Measurements from ENCODE around the gene IGSF6.
A peak's percentile ranks its signal among the peaks of the same experiment; 100 is the strongest.
"Not testable (repeated sequence)": the region's sequence is repeated elsewhere in the genome, so short reads cannot be mapped to it uniquely, and the experiment has no call there.

IGSF6 gene

DNA sequence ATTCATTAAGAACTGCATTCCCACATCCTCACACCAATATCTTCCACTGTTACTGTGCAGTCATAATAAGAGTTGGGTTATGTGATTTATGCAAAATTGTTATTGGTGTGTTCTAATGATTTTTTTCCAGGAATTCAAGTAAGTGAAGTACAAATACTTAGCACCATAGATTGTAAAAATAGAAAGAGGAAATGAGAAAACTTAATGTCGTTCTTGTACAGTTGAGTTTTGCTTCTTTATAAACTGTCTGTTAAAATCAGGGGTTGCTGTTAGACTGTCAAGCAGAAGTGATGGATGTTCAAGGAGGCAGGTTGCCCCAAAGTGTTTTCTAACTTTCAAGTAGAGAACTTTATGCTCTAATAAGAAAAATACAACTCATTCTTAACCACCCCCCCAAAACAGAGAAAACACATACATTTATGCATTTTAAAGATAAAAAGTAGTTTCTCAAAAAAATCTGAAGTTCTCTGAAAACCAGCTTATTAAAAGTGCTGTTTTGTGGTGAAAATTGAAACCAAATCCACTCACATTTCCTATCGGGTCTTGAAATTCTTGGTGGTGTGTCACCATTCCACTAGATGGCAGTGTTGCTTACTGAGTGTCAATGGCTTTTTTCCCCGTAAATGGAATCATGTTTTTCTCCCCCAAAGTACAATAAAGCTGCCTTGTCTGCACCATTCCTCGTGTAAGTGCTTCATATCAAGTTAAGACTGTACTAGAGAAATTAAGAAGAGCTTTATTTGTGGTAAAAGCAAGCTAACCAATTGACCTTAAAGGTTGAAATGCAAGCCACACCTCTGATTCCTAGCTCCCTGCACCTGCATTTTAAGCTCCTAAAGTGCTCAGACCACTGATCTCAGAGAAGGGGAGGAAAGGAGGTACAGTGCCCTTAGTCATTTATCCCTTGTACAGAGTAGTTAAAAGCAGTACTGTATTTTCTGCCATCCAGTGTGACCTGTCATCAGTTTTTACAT is 4.7 kb upstream of the IGSF6 start:
- in situ Hi-C loops (cut with MboI; ENCODE audit: low pct_unique_long_range_greater_than_20kb, low sequenced_read_pairs): no loop called here
- peak; percentile 75 for DNase-seq

GRCh38 chr16:21654881-21655280 is 2.5 kb upstream of the IGSF6 start:
- DNase-seq: no peak
- in situ Hi-C loops (cut with MboI; ENCODE audit: low pct_unique_long_range_greater_than_20kb, low sequenced_read_pairs): no loop called here

DNA sequence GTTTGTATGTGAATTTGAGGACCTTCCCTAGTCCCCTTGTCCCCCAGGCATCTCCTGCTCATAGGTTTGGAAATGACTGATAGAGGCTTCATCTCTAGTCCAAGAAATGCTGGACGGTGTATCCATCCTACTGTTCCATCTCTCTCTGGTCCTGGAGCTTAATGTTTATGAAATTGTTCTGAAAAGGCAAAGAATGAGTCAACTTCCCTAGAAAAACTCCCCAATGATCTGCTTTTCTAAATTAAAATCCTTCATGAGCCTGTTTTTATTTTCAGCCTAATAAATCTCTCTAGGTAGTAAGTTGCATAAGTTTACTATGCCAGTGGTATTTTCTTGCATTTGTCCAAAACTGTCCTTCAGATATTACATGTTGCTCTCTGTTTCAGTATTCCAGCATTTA is 2.1 kb upstream of the IGSF6 start:
- in situ Hi-C loops (cut with MboI; ENCODE audit: low pct_unique_long_range_greater_than_20kb, low sequenced_read_pairs): no loop called here
- no peak for DNase-seq

- in situ Hi-C loops (cut with MboI; ENCODE audit: low pct_unique_long_range_greater_than_20kb, low sequenced_read_pairs): no loop called here
- DNase-seq: no peak
These were observed 1.2 kb upstream of the IGSF6 start for GRCh38 chr16:21653571-21653970.

GRCh38 chr16:21651515-21651914 is 893 bp downstream of the IGSF6 start:
- DNase-seq: no peak
- in situ Hi-C loops (cut with MboI; ENCODE audit: low pct_unique_long_range_greater_than_20kb, low sequenced_read_pairs): no loop called here

DNA sequence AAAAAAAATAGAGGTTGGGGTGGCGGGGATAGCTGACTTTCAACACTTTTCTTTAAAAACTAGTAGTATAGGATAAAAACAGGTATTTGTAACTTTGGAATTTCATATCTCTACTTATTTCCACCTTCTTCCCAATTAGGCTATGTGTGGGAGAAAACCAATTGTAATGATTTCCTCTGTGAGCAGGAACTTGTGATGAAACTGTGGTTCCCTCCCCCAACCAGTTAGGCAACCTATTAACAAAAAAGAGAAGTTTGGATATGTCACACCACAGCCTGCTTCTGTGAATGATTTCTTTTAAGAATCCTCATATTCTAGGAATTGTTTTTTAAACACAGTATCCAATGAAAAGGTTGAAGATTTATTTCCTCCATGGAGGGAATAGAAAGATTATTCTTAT is 1.9 kb downstream of the IGSF6 start:
- peak; percentile 87 for DNase-seq
- in situ Hi-C loops (cut with MboI; ENCODE audit: low pct_unique_long_range_greater_than_20kb, low sequenced_read_pairs): no loop called here

- in situ Hi-C loops (cut with MboI; ENCODE audit: low pct_unique_long_range_greater_than_20kb, low sequenced_read_pairs); DNase-seq: not testable (repeated sequence)
These were observed 2.5 kb downstream of the IGSF6 start for GRCh38 chr16:21649826-21650406.

DNA sequence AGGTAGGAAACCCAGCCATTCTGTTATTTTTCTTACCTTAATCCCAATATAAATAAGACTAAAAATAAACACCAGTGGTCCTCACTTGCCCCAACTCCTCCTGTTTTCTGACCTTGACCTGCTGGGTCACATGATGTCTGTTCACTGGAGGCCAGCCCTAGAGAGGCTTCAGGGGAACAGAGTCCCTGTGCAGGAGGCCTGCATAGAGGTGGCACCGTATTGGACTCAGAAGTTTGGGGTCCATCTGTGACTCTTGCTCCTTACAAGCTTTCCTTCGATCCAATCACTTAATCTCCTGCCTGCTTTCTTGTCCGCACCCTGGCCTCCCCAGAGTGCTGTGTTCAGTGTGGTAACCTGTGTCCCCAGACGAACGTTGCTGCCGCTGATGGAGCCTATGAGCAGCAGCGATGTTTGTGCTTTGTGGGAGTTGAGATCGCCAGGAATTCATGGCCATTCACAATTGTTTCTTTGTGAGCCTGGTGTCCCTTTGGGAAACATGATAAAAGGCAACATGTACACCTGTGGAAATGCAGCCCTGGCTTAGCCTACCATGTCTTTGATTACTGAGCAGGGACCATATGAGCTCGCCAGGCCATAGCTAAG is 4.7 kb downstream of the IGSF6 start:
- in situ Hi-C loops (cut with MboI; ENCODE audit: low pct_unique_long_range_greater_than_20kb, low sequenced_read_pairs): no loop called here

DNA sequence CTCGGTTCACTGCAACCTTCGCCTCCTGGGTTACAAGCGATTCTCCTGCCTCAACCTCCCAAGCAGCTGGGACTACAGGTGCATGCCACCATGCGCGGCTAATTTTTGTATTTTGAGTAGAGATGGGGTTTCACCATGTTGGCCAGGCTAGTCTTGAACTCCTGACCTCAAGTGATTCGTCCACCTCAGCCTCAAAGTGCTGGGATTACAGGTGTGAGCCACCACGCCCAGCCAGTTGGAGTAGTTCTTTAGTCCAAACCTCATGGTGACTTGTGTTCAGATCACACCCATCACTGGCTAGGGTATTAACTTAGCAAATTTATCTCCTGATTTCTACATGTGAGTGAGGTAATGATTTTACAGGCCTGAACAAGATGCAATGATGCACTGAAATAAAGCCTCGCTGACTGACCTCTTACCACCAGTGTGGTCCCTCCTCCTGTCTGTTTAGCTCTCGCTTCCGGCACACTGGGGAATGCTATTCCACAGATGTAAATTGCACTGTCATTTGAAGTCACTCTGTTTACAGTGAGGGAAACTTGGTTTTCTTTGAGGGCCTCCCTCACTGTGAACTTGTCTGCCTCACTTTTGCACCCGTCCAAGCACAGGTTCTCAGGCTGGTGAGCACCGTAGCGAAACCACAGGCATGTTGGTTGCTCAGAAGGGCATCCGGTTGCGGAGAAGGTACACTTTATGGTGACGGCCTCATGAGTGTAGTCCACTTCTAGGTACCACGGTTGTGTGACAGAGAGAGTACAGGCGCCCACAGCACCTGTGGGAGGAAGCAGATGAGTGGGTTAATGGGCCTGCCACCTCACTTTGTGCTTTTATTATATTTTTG is 5.5 kb downstream of the IGSF6 start:
- peak; percentile 36 for DNase-seq
- in situ Hi-C loops (cut with MboI; ENCODE audit: low pct_unique_long_range_greater_than_20kb, low sequenced_read_pairs): no loop called here

More for the DNA sequence above, 4.7 kb downstream of the IGSF6 start:
- DNase-seq: no peak

GRCh38 chr16:21646091-21646490 is 6.3 kb downstream of the IGSF6 start:
- no peak for DNase-seq

DNA sequence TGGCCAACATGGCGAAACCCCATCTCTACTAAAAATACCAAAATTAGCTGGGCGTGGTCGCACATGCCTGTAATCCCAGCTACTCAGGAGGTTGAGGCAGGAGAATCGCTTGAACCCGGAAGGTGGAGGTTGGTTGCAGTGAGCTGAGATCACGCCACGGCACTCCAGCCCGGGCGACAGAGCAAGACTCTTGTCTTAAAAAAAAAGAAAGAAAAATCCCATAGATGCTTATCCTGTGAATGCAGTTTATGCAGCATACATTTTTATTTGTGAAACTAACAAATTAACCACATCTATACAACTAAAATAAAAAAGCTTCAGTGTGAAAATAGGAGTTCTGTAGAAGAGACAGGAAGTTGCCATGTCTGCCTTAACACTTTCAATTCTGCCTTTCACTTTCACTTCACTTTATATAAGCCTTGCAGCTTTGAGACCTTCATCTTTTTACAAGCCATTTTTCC is 7.1 kb downstream of the IGSF6 start:
- peak; percentile 22 for DNase-seq

More at GRCh38 chr16:21646091-21646490, 6.3 kb downstream of the IGSF6 start:
- in situ Hi-C loops (cut with MboI; ENCODE audit: low pct_unique_long_range_greater_than_20kb, low sequenced_read_pairs): no loop called here

DNA sequence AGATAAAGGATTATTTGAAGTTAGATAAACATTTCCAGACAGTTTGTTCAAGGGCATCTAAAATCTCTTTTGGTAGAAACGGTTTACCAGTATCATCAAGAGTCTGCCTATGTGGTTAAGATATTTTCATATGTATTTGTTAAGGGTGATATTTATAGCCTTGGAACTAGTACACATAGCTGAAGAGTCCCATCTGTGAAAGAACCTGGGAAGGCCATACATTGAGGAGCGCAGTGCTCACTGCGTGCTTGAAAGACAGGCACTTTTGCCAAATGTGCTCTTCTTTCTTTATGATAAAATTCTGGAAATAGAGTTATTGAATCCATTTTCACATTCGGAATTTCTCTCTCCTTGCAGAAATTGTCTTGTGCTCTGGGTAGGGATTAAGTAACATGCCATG is 7.7 kb downstream of the IGSF6 start:
- in situ Hi-C loops (cut with MboI; ENCODE audit: low pct_unique_long_range_greater_than_20kb, low sequenced_read_pairs): no loop called here
- DNase-seq: no peak

More for the DNA sequence above, 7.1 kb downstream of the IGSF6 start:
- in situ Hi-C loops (cut with MboI; ENCODE audit: low pct_unique_long_range_greater_than_20kb, low sequenced_read_pairs): no loop called here

GRCh38 chr16:21643785-21644184 is 8.6 kb downstream of the IGSF6 start:
- no peak for DNase-seq
- in situ Hi-C loops (cut with MboI; ENCODE audit: low pct_unique_long_range_greater_than_20kb, low sequenced_read_pairs): no loop called here

DNA sequence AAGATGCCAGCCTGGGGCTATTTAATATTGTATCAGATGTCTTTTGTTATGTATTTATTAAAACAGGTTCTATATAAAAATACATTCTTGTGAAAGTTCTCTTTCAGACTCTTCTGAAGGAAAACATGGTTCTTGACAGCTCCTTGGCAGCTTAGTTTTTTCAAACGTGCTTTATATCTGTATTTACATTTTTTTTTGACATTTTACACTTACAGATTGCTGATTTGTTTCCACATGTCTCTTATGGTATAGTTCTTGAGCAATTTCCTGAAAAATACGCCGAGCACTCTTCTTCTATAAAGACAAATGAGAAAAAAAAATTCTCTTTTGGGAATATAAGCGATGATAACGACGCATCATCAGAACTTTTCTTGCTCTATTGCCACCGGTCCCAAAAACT is 9.5 kb downstream of the IGSF6 start:
- in situ Hi-C loops (cut with MboI; ENCODE audit: low pct_unique_long_range_greater_than_20kb, low sequenced_read_pairs): no loop called here
- no peak for DNase-seq

DNA sequence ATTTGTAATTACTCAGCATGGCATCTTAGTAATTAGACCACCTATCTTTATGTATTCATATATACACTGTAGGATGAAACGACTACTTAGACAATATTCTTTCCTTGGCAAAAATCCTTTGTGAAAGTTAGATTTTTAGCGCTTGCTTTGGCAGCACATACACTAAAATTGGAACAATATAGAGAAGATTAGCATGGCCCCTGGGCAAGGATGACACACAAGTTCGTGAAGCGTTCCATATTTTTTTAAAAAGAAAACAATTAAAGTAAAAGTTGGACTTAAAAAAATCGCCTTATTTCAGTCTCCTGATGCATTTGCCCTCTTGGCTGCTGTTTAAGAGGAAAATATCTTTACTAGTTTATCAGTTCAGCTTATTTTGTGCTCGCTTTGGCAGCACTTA is 10.5 kb downstream of the IGSF6 start:
- in situ Hi-C loops (cut with MboI; ENCODE audit: low pct_unique_long_range_greater_than_20kb, low sequenced_read_pairs): no loop called here
- no peak for DNase-seq

DNA sequence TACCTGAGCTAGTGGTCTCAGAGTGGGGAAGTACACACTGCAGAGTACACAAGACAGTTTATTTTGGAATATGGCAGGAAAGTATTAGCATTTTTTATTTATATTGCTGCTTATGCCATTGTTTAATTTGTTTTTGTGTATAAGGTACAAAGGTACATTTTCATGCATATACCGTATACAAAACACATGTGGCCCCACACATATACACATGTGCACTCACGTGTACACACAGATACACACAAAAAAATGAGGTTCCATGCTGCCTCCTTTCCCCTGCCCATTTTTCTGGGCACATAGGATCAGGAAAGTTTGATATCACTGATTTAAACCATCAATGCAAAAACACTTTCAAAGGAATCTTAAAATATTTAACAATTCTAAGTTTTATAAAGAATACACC is 12.9 kb downstream of the IGSF6 start:
- in situ Hi-C loops (cut with MboI; ENCODE audit: low pct_unique_long_range_greater_than_20kb, low sequenced_read_pairs): no loop called here
- DNase-seq: no peak

DNA sequence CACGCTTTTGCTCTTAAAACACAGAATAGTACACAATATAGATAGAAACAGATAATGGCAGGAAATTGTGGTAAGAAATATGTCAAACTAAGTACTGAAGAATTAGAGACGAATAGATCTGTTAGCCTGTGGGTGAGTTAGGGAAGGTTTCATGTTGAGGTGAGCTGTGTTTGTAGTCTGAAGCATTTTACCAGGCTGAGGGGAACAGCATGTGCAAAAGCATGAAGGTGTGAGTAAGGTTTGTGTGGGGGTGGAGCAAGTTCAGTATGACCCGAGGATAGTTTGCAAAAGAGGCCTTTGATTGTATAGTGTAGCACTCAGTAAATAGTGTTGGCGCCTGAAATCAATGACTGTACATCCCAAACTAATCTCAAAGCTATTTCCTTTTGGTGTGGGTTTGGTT is 13.8 kb downstream of the IGSF6 start:
- in situ Hi-C loops (cut with MboI; ENCODE audit: low pct_unique_long_range_greater_than_20kb, low sequenced_read_pairs): no loop called here
- DNase-seq: no peak

- no peak for DNase-seq
- in situ Hi-C loops (cut with MboI; ENCODE audit: low pct_unique_long_range_greater_than_20kb, low sequenced_read_pairs): no loop called here
These were observed 15.1 kb downstream of the IGSF6 start for GRCh38 chr16:21637032-21637968.
